Stomach (tissue), 4 donors: ENCODE measurements around the gene TEX26.

Experiments used
- POLR2A ChIP-seq, 4 donors: fragments of 450-650 bp; IDR thresholded peaks; one replicate each; pipeline ENCODE4 v1.6.1; 2016; ENCODE audit warnings: antibody characterized with exemption in 4 of 4, control low read depth in 2 of 4, mild to moderate bottlenecking in 1 of 4, moderate library complexity in 1 of 4
- TF ChIP-seq, protein P1 (sequence below), 7 experiments: fragments of 450-650 bp in 4 of 7; fragments of 200-600 bp in 3 of 7; sonication (generic) in 3 of 7; IDR thresholded peaks; one replicate each; pipeline ENCODE4 v1.5.1; 2016 to 2019; ENCODE audit warnings: antibody characterized with exemption in 7 of 7, control low read depth in 2 of 7, mild to moderate bottlenecking in 1 of 7

DNA sequence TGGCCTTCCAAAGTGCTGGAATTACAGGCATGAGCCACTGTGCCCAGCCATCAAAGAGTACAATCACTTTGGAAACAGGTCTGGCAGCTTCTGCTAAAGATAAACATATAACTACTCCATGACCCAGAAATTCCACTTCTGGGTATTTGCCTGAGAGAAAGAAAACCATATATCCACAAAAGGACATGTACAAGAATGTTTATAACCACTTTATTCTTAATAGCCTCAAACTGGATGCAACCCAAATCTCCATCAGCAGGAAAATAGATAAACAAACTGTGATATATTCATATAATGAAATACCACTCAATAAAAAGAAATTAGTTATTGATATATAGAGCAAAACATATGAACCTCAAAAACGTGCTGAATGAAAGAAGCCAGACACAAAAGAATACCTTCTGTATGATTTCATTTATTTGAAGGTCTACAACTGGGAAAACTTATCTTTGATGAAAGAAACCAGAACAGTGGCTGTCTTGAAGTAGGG, 40.5 kb downstream of the TEX26 start:
- TF ChIP-seq, protein P1, sequence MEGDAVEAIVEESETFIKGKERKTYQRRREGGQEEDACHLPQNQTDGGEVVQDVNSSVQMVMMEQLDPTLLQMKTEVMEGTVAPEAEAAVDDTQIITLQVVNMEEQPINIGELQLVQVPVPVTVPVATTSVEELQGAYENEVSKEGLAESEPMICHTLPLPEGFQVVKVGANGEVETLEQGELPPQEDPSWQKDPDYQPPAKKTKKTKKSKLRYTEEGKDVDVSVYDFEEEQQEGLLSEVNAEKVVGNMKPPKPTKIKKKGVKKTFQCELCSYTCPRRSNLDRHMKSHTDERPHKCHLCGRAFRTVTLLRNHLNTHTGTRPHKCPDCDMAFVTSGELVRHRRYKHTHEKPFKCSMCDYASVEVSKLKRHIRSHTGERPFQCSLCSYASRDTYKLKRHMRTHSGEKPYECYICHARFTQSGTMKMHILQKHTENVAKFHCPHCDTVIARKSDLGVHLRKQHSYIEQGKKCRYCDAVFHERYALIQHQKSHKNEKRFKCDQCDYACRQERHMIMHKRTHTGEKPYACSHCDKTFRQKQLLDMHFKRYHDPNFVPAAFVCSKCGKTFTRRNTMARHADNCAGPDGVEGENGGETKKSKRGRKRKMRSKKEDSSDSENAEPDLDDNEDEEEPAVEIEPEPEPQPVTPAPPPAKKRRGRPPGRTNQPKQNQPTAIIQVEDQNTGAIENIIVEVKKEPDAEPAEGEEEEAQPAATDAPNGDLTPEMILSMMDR (IDR thresholded peaks at IDR 0.05) = no peak
- no peak for TF ChIP-seq POLR2A (IDR thresholded peaks at IDR 0.05)
